Aorta (tissue), 5 donors: ENCODE results near the gene TYMS. TPM values are rescaled to one million over a fixed set of nuclear protein-coding genes. Genes with fewer than 3 reads are reported as not detected.

Source experiments
- ATAC-seq: fragments of 200-7000 bp; cut with Tn5 transposase; one replicate; pipeline ENCODE4 v1.9.1; 2022; ENCODE audit warnings: moderate library complexity; ENCODE audit not compliant: low FRiP score
- DNase-seq, 2 donors: peaks; one replicate each; pipeline ENCODE4 v3.0.0-alpha.2; 2020
- H3K27ac ChIP-seq, 2 donors: one replicate each; pipeline ENCODE4 v1.5.1; 2013; ENCODE audit warnings: low read length in 2 of 2, mild to moderate bottlenecking in 2 of 2, moderate library complexity in 2 of 2, control low read depth in 1 of 2, inconsistent platforms in 1 of 2, low read depth in 1 of 2
- H3K27me3 ChIP-seq, 2 donors: one replicate each; pipeline ENCODE4 v1.6.1; 2013; ENCODE audit warnings: control low read depth in 1 of 2, low read length in 1 of 2, mild to moderate bottlenecking in 1 of 2, moderate library complexity in 1 of 2; ENCODE audit not compliant: insufficient read depth in 2 of 2, control insufficient read depth in 1 of 2
- H3K36me3 ChIP-seq, 2 donors: one replicate each; pipeline ENCODE4 v1.6.1; 2013; ENCODE audit warnings: control low read depth in 1 of 2, low read length in 1 of 2, mild to moderate bottlenecking in 1 of 2; ENCODE audit not compliant: insufficient read depth in 2 of 2, control insufficient read depth in 1 of 2
- H3K4me1 ChIP-seq, 2 donors: one replicate each; pipeline ENCODE4 v1.6.1; 2013; ENCODE audit warnings: low read length in 2 of 2, control low read depth in 1 of 2, mild to moderate bottlenecking in 1 of 2, moderate library complexity in 1 of 2; ENCODE audit not compliant: insufficient read depth in 2 of 2, control insufficient read depth in 1 of 2
- H3K4me3 ChIP-seq, 2 donors: one replicate each; pipeline ENCODE4 v1.5.1; 2013; ENCODE audit warnings: low read length in 2 of 2, control low read depth in 1 of 2, mild to moderate bottlenecking in 1 of 2
- H3K9me3 ChIP-seq: one replicate; pipeline ENCODE4 v1.6.1; 2013; ENCODE audit warnings: mild to moderate bottlenecking, low read length; ENCODE audit not compliant: control insufficient read depth
- WGBS, 2 donors: extraction: QIAGEN DNeasy Blood & Tissue Kit; methylation state at CpG; one replicate each; pipeline ENCODE4 v1.1.7; 2013; 5-methylcytosine and 5-hydroxymethylcytosine counted together
- intact Hi-C, 2 donors: fragments of 100-400 bp; cut with DNase I; formaldehyde crosslinking; loops; one replicate each; pipeline versions ENCODE4 v1.14.2 to v1.15.0; 2022
- polyA plus RNA-seq, 2 donors: library from polyadenylated mRNA; stranded (reverse); fragments of 200-250 nt; gene quantifications; one replicate each; pipeline ENCODE4 v1.2.3, GENCODE V29; 2013
- total RNA-seq, 2 donors: library from RNA; stranded (reverse); fragmentation: NEBNext Ultra II Directional; extraction: Animal tissue kit (Norgen Biotek cat#: 25700); gene quantifications; one replicate each; pipeline ENCODE4 v1.2.1, GENCODE V29; 2021
- donor health status: healthy with polysubstance abuse.
- donor health status: Bipolar disorder and iron deficiency.
- donor health status: DM: no; HTN: no; CAD: no.
- donor health status: DM: no; HTN: no; CAD: no.
- donor health status: DM: yes; HTN: yes; CAD: no.

Gene TYMS
- total and polyA plus RNA-seq, 4 donors: 1.3 to 5.6 (median 4.3) TPM

DNA sequence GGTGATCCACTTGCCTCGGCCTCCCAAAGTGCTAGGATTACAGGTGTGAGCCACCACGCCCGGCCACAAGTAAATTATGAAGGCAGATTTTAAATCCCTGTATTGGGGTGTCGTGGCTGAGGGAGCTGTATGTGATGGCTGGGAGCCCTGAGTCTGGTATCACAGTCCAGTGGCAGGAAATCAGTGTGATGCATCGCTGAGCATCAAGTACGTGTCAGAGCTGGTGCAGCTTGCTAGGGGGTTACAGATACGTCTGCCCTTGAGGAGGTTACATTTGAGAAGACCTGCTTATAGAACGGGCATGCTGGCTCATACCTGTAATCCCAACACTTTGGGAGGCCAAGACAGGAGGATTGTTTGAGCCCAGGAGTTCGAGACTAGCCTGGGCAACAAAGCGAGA is 50.6 kb downstream of the TYMS start:
- Histone ChIP-seq H3K36me3 (peaks cover 0 to 3% of the 10 kb centered on the region in 2 donors), H3K4me1 (no peaks in the 10 kb centered on the region), H3K27me3 (no peaks in the 10 kb centered on the region), H3K27ac (no peak overlapping the region), H3K4me3 (no peak overlapping the region), H3K9me3 (no peaks in the 10 kb centered on the region)
- intact Hi-C loops: no loop called here
- DNase-seq: no peak
- 90 to 97% methylated on average over 10 of the region's 10 CpGs for WGBS, 2 donors
- ATAC-seq: no peak

DNA sequence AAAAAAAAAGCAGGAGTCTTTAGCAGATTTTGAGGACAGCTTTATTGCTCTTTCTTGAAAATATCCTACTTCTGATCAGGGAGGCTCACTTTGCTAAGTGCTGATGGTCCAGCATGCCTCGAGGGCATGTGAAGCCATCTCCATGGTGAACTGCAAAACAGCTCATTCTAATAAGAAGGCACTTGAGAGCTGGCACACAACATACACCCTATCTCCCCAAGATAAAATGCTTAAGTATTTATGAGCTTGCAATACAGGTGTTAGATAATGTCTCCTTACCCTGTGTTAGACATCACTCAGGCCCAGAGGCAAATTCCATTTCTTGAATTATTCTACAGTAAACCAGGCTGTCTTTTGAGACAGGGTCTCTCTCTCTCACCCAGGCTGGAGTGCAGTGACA is 52.3 kb downstream of the TYMS start:
- no peak for DNase-seq
- Histone ChIP-seq H3K27me3 (no peaks in the 10 kb centered on the region), H3K9me3 (no peaks in the 10 kb centered on the region), H3K27ac (no peak overlapping the region), H3K4me3 (no peak overlapping the region), H3K36me3 (peaks cover 0 to under 1% of the 10 kb centered on the region in 2 donors), H3K4me1 (no peaks in the 10 kb centered on the region)
- intact Hi-C loops: loop anchor here in 1 of 2 donors (10.0 kb wide), 1 partner anchor 1945 kb away; the partner anchor contains the start of gene SMCHD1
- ATAC-seq: no peak
- WGBS, 2 donors: 91 to 95% methylated on average over 1 of the region's 1 CpG

DNA sequence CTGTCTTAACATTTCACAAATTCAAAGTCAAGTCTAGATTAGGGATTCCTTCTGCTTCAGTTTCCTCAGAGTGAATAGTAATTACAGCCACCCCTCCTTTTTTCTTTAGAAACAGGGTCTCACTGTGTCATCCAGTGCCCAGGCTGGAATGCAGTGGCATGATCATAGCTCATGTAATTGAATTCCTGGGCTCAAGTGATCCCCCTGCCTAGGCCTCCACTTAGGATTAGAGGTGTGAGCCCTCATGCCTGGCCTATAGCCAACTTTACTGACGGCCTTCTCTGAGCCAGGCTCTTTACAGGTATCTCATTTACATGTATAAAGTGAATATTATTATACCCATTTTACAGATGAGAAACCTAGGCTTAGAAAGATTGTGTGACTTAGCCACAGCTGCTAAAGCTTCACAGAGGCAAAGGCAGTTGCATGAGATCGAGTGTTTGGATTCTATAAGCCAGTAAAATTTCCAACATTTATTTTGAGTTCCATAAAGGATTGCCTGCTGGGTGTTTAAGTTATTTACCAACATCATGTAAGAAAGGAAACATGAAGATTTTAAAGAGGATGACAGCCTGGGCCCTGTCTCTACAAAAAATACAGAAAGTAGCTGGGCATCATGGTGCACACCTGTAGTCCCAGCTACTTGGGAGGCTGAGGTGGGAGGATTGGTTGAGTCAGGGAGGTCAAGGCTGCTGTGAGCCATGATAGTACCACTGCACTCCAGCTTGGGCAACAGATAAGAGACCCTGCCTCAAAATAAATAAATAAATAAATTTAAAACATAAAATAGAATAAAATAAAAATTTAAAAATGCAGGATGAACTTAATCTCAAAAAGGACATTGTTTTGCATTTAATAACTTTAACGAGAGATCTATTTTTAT is 53.2 kb downstream of the TYMS start:
- Histone ChIP-seq H3K4me1 (no peaks in the 10 kb centered on the region), H3K27me3 (no peaks in the 10 kb centered on the region), H3K36me3 (no peaks in the 10 kb centered on the region), H3K4me3 (no peak overlapping the region), H3K9me3 (no peaks in the 10 kb centered on the region), H3K27ac (no peak overlapping the region)
- no peak for ATAC-seq
- intact Hi-C loops: loop anchor here in 1 of 2 donors (10.0 kb wide), 1 partner anchor 1944 kb away; the partner anchor contains the start of gene SMCHD1
- WGBS, 2 donors: 74 to 78% methylated on average over 3 of the region's 3 CpGs
- no peak for DNase-seq

- H3K27me3 ChIP-seq: no peaks in the 10 kb centered on the region
- no peak overlapping the region for H3K27ac ChIP-seq
- no peaks in the 10 kb centered on the region for H3K9me3 ChIP-seq
- intact Hi-C loops: loop anchor here in 1 of 2 donors (10.0 kb wide), 1 partner anchor 1944 kb away; the partner anchor contains the start of gene SMCHD1
- DNase-seq: no peak
- ATAC-seq: peak; percentile 26
- H3K4me1 ChIP-seq: no peaks in the 10 kb centered on the region
- WGBS, 2 donors: 4 to 8% methylated on average over 8 of the region's 8 CpGs
- no peaks in the 10 kb centered on the region for H3K36me3 ChIP-seq
- H3K4me3 ChIP-seq: peak overlapping the region; percentile 81 to 85
These were observed 53.8 kb downstream of the TYMS start for GRCh38 chr18:711310-711656.

DNA sequence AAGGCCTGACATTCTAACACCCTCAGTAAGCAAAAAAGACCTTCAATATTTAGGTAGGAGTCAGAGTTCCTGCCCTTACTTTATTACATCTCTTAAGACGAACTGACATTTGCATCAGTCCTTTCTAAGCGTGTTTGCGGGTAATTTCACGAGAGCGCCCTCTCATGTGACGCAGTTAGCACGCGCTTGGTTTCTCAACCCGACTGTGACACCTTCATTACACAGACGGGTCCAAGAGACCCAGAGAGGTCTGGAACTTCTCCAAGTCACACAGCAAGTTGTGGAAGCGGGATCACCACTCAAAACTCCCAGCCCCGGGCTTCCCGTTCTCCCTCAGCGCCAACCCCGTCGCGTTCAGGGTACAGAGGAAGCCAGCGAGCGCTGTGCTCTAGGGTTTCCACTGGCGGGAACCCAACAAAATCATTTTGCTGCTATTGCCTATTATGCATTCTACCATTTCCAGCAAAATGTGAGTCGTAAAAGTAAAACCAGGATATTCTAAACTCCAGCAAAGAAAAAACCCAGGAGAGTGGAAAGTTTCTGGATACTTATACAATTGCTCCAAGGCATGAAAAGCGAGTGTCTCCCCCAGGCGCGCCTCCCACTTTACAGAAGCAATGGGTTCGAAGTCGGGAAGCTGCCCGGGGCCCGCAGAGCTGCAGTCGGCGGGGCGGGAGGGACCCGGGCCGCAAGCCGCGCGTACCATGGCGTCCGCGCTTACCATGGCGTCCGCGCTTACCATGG is 54.4 kb downstream of the TYMS start:
- peak overlapping the region in 1 of 2 donors; percentile 7 for H3K27ac ChIP-seq
- intact Hi-C loops: loop anchor here in 1 of 2 donors (2.0 to 10.0 kb wide), 2 partner anchors 101 to 1943 kb away; partner anchors contain the start of genes SMCHD1 and YES1
- H3K27me3 ChIP-seq: no peaks in the 10 kb centered on the region
- DNase-seq: peak; percentile 83 to 85
- H3K9me3 ChIP-seq: no peaks in the 10 kb centered on the region
- no peaks in the 10 kb centered on the region for H3K36me3 ChIP-seq
- ATAC-seq: peak; percentile 84
- WGBS, 2 donors: 0 to 1% methylated on average over 38 to 42 of the region's 42 CpGs
- H3K4me1 ChIP-seq: no peaks in the 10 kb centered on the region
- peak overlapping the region; percentile 81 to 85 for H3K4me3 ChIP-seq

GRCh38 chr18:712401-713134 is 55.1 kb downstream of the TYMS start, which contains the start of gene ENOSF1:
Gene ENOSF1 (minus strand): TSS chr18:712630. CDS start chr18:712587, 43 bp downstream.
- intact Hi-C loops: loop anchor here in 1 of 2 donors (2.0 to 10.0 kb wide), 2 partner anchors 100 to 1942 kb away; partner anchors contain the start of genes SMCHD1 and YES1

DNA sequence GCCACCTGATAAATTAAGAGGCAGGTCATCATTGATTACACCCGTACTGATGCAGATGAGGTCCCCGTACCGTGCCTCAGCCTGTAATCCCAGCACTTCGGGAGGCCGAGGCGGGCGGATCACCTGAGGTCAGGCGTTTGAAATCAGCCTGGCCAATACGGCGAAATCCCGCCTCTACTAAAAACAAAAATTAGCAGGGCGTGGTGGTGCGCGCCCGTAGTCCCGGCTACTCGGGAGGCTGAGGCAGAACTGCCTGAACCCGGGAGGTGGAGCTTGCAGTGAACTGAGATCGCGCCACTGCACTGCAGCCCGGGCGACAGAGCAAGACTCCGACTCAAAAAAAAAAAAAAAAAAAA is 55.7 kb downstream of the TYMS start:
- H3K27ac ChIP-seq: no peak overlapping the region
- H3K4me3 ChIP-seq: peak overlapping the region in 1 of 2 donors; percentile 85
- H3K36me3 ChIP-seq: no peaks in the 10 kb centered on the region
- no peak for DNase-seq
- WGBS, 2 donors: 70 to 84% methylated on average over 22 to 23 of the region's 23 CpGs
- no peak for ATAC-seq
- H3K4me1 ChIP-seq: no peaks in the 10 kb centered on the region
- intact Hi-C loops: loop anchor here in 1 of 2 donors (2.0 to 10.0 kb wide), 2 partner anchors 100 to 1942 kb away; partner anchors contain the start of genes SMCHD1 and YES1
- no peaks in the 10 kb centered on the region for H3K27me3 ChIP-seq
- H3K9me3 ChIP-seq: no peaks in the 10 kb centered on the region

More at GRCh38 chr18:712401-713134, 55.1 kb downstream of the TYMS start, which contains the start of gene ENOSF1:
- H3K4me1 ChIP-seq: no peaks in the 10 kb centered on the region
- H3K9me3 ChIP-seq: no peaks in the 10 kb centered on the region
- H3K4me3 ChIP-seq: peak within 1 kb of the TSS; percentile 81 to 85
- no peaks in the 10 kb centered on the region for H3K27me3 ChIP-seq
- WGBS, 2 donors: 5% methylated on average over 46 to 91 of the region's 91 CpGs
- H3K27ac ChIP-seq: peak within 1 kb of the TSS in 1 of 2 donors; percentile 7
- peak; percentile 91 for ATAC-seq
- no peaks in the 10 kb centered on the region for H3K36me3 ChIP-seq
- DNase-seq: peak; percentile 92 to 94

DNA sequence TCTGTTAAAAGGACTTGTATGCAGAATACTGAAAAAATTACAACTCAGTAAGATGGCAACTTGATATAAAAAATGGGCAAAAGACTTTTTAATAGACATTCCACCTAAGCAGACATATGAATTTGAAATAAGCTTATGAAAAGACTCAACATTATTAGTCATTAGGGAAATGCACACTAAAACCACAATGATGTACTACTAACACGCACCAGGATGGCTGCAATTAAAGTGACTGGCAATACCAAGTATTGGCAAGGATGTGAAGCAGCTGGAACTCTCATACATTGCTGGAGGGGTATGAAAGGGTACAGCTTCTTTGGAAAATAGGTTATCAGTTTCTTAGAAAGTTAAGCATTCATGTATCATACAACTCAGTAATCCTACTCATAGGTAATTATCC is 58.2 kb downstream of the TYMS start:
- Histone ChIP-seq H3K36me3 (no peaks in the 10 kb centered on the region), H3K4me1 (no peaks in the 10 kb centered on the region), H3K4me3 (no peak overlapping the region), H3K9me3 (no peaks in the 10 kb centered on the region), H3K27me3 (no peaks in the 10 kb centered on the region), H3K27ac (no peak overlapping the region)
- DNase-seq (no peak), ATAC-seq (no peak)
- 64 to 74% methylated on average over 1 of the region's 1 CpG for WGBS, 2 donors
- intact Hi-C loops: loop anchor here in 1 of 2 donors (10.0 kb wide), 1 partner anchor 1939 kb away; the partner anchor contains the start of gene SMCHD1
